Testis (tissue), 5 donors: ENCODE measurements around the gene BACE2. TPM values are rescaled to one million over a fixed set of nuclear protein-coding genes. Genes with fewer than 3 reads are reported as not detected.
A peak's percentile ranks its signal among the peaks of the same experiment; 100 is the strongest.

Experiments
- DNase-seq: peaks from one replicate; pipeline ENCODE4 v3.0.0-alpha.2; 2019
- H3K27ac ChIP-seq, 2 donors: fragments of 200-600 bp; sonication (generic); one replicate each; pipeline ENCODE4 v1.5.1; 2019
- H3K27me3 ChIP-seq: fragments of 200-600 bp; sonication (generic); one replicate; pipeline ENCODE4 v1.5.1; 2019
- H3K36me3 ChIP-seq: fragments of 200-600 bp; sonication (generic); one replicate; pipeline ENCODE4 v1.5.1; 2017; ENCODE audit warnings: low read depth; ENCODE audit errors: missing control alignments
- H3K4me1 ChIP-seq: fragments of 200-600 bp; sonication (generic); one replicate; pipeline ENCODE4 v1.5.1; 2019
- H3K4me3 ChIP-seq, 2 donors: fragments of 200-600 bp; sonication (generic); one replicate each; pipeline ENCODE4 v1.5.1; 2017 to 2019
- H3K9me3 ChIP-seq: fragments of 200-600 bp; sonication (generic); one replicate; pipeline ENCODE4 v1.5.1; 2017
- CTCF ChIP-seq, 3 experiments: fragments of 450-650 bp in 2 of 3; fragments of 200-600 bp in 1 of 3; sonication (generic) in 1 of 3; IDR thresholded peaks; one replicate each; pipeline ENCODE4 v1.5.1; 2016 to 2019; ENCODE audit warnings: antibody characterized with exemption in 3 of 3, mild to moderate bottlenecking in 2 of 3, moderate library complexity in 1 of 3
- POLR2A ChIP-seq: fragments of 450-650 bp; IDR thresholded peaks from one replicate; pipeline ENCODE4 v1.6.1; 2017; ENCODE audit warnings: antibody characterized with exemption, mild to moderate bottlenecking, moderate library complexity
- WGBS, 2 donors: methylation state at CpG; one replicate each; pipeline ENCODE4 v1.1.5; 2018; 5-methylcytosine and 5-hydroxymethylcytosine counted together
- intact Hi-C: fragments of 100-400 bp; cut with DNase I; formaldehyde crosslinking; loops from one replicate; pipeline ENCODE4 v1.15.1; 2023; ENCODE audit warnings: low total_unique reads
- long read RNA-seq, 2 donors: transcript quantifications; one replicate each; lab custom pipeline, GENCODE V29; 2026
- polyA plus RNA-seq: library from polyadenylated mRNA; stranded (reverse); fragments of 350-450 nt; fragmentation: Illumina TruSeq; extraction: RNeasy Lipid Tissue Mini Kit (QIAGEN cat#74804); gene quantifications from one replicate; pipeline ENCODE4 v1.2.3, GENCODE V29; 2014; ENCODE audit warnings: low read depth, low replicate concordance; ENCODE audit not compliant: insufficient read depth
- total RNA-seq, 2 donors: library from RNA; depleted of rRNA; stranded (reverse); fragments of >200 nt; gene quantifications; one replicate each; pipeline ENCODE4 v1.2.3, GENCODE V29; 2016

The BACE2 gene
- total RNA-seq, result 10 to 100 TPM; 21.8 to 28.6 TPM
- polyA plus RNA-seq, result 17.4 TPM
- long read RNA-seq, donor 1, full-length matches to known transcripts, result 9 of 9 reads
- long read RNA-seq, donor 1, partial matches to known transcripts, result 0 of 9 reads
- long read RNA-seq, donor 1, other reads (novel, unspliced or antisense), result 0 of 9 reads
- long read RNA-seq, donor 2, transcript BACE2-202 (9 exons, 2,993 nt), result major isoform, 5 of 14 reads
- long read RNA-seq, donor 2, partial matches to known transcripts, result 8 of 14 reads
- long read RNA-seq, donor 2, other reads (novel, unspliced or antisense), result 0 of 14 reads

- intact Hi-C loops, result no loop called here
Measured at GRCh38 chr21:41167348-41168342, at the start of gene BACE2. Gene BACE2 (plus strand): TSS chr21:41168160. CDS start chr21:41168264, 104 bp downstream.

GRCh38 chr21:41119901-41120300, 48.1 kb upstream of the BACE2 start:
- Histone ChIP-seq H3K4me1 (no peaks in the 10 kb centered on the region), H3K36me3 (no peaks in the 10 kb centered on the region), H3K27me3 (no peaks in the 10 kb centered on the region), H3K4me3 (no peak overlapping the region), H3K9me3 (no peaks in the 10 kb centered on the region), H3K27ac (no peak overlapping the region)
- no peak for TF ChIP-seq POLR2A
- no peak for TF ChIP-seq CTCF (IDR thresholded peaks at IDR 0.05)
- 71 to 81% methylated on average over 1 of the region's 1 CpG for WGBS, 2 donors
- DNase-seq, result no peak
- intact Hi-C loops, result no loop called here

More at GRCh38 chr21:41167348-41168342, at the start of gene BACE2:
- Histone ChIP-seq H3K4me1 (peaks cover 3% of the 10 kb centered on the region), H3K4me3 (peak within 1 kb of the TSS; percentile 67 to 76), H3K27me3 (no peaks in the 10 kb centered on the region), H3K9me3 (no peaks in the 10 kb centered on the region), H3K36me3 (no peaks in the 10 kb centered on the region), H3K27ac (peak within 1 kb of the TSS; percentile 85 to 93)
- 0% methylated on average over 24 to 60 of the region's 111 CpGs for WGBS, 2 donors
- DNase-seq, result peak; percentile 80
- peak; percentile 49 to 65 (median 63) for TF ChIP-seq CTCF (IDR thresholded peaks at IDR 0.05)
- TF ChIP-seq POLR2A, result no peak

GRCh38 chr21:41120997-41121396, 47.0 kb upstream of the BACE2 start:
- Histone ChIP-seq H3K27ac (no peak overlapping the region), H3K4me1 (no peaks in the 10 kb centered on the region), H3K36me3 (no peaks in the 10 kb centered on the region), H3K27me3 (no peaks in the 10 kb centered on the region), H3K9me3 (no peaks in the 10 kb centered on the region), H3K4me3 (no peak overlapping the region)
- TF ChIP-seq CTCF (IDR thresholded peaks at IDR 0.05), result no peak
- no peak for TF ChIP-seq POLR2A
- intact Hi-C loops, result no loop called here
- DNase-seq, result no peak
- WGBS, 2 donors, result 71 to 77% methylated on average over 4 of the region's 4 CpGs

- Histone ChIP-seq H3K4me1 (no peaks in the 10 kb centered on the region), H3K4me3 (no peak overlapping the region), H3K9me3 (no peaks in the 10 kb centered on the region), H3K27ac (no peak overlapping the region), H3K36me3 (no peaks in the 10 kb centered on the region), H3K27me3 (no peaks in the 10 kb centered on the region)
- intact Hi-C loops, result no loop called here
- 39 to 40% methylated on average over 11 to 19 of the region's 19 CpGs for WGBS, 2 donors
- TF ChIP-seq CTCF (IDR thresholded peaks at IDR 0.05), result peak; percentile 52 to 83 (median 81)
- TF ChIP-seq POLR2A, result no peak
- DNase-seq, result peak; percentile 96
Measured at GRCh38 chr21:41121785-41122415, 46.1 kb upstream of the BACE2 start.
